WTC11 (cell line): ENCODE results near the gene TMUB1.

ENCODE experiments used
- ATF2 ChIP-seq: sonication (generic); formaldehyde crosslinking; IDR thresholded peaks from 2 replicates; pipeline ENCODE4 v1.8.1; 2022; ENCODE audit warnings: low read depth, missing genetic modification reagents, borderline replicate concordance
- CBFB ChIP-seq: sonication (generic); formaldehyde crosslinking; IDR thresholded peaks from 2 replicates; pipeline ENCODE4 v1.8.1; 2022; ENCODE audit warnings: mild to moderate bottlenecking, low read depth, missing genetic modification reagents
- CTCF ChIP-seq: fragments of 200-600 bp; IDR thresholded peaks from 2 replicates; pipeline ENCODE4 v1.8.0; 2022; ENCODE audit warnings: antibody characterized with exemption
- MYBL2 ChIP-seq: sonication (generic); formaldehyde crosslinking; IDR thresholded peaks from 2 replicates; pipeline ENCODE4 v1.8.1; 2023; ENCODE audit warnings: mild to moderate bottlenecking, moderate library complexity, missing genetic modification reagents
- NFYB ChIP-seq: sonication (generic); formaldehyde crosslinking; conservative IDR thresholded peaks from 2 replicates; pipeline ENCODE4 v1.8.0; 2022; ENCODE audit warnings: low read depth, missing genetic modification reagents

GRCh38 chr7:151131224-151131591 is 47.9 kb upstream of the TMUB1 start:
- TF ChIP-seq CTCF (no peak), NFYB (CRISPR knock-in tag) (no peak), MYBL2 (CRISPR knock-in tag) (no peak), CBFB (CRISPR knock-in tag) (no peak), ATF2 (CRISPR knock-in tag) (no peak)
